Stomach smooth muscle (tissue), 2 donors: ENCODE data around the gene CRYL1.

Source experiments
- H3K27ac ChIP-seq: one replicate; pipeline ENCODE4 v1.7.0; 2013; ENCODE audit warnings: mild to moderate bottlenecking, low read length, inconsistent platforms
- H3K27me3 ChIP-seq, 2 donors: one replicate each; pipeline ENCODE4 v1.7.0; 2013; ENCODE audit warnings: low read length in 2 of 2; ENCODE audit not compliant: insufficient read depth in 2 of 2, control insufficient read depth in 1 of 2
- H3K36me3 ChIP-seq, 2 donors: one replicate each; pipeline ENCODE4 v1.7.0; 2013; ENCODE audit warnings: low read length in 2 of 2; ENCODE audit not compliant: control insufficient read depth in 2 of 2, insufficient read depth in 2 of 2
- H3K4me1 ChIP-seq: one replicate; pipeline ENCODE4 v1.7.0; 2013; ENCODE audit warnings: low read length; ENCODE audit not compliant: control insufficient read depth, insufficient read depth
- H3K4me3 ChIP-seq, 2 donors: one replicate each; pipeline ENCODE4 v1.7.0; 2013; ENCODE audit warnings: low read length in 2 of 2
- H3K9ac ChIP-seq, 2 donors: one replicate each; pipeline ENCODE4 v1.7.0; 2013; ENCODE audit warnings: low read length in 2 of 2, mild to moderate bottlenecking in 1 of 2
- H3K9me3 ChIP-seq, 2 donors: one replicate each; pipeline ENCODE4 v1.7.0; 2013; ENCODE audit warnings: low read length in 2 of 2; ENCODE audit not compliant: control insufficient read depth in 2 of 2
- donor health status: healthy.
- donor health status: Pancreatic carcinoma.

The CRYL1 gene

GRCh38 chr13:20525601-20526544 lies at the start of gene CRYL1:
Gene CRYL1 (minus strand): TSS chr13:20525857. CDS start chr13:20525794, 63 bp downstream.
- H3K27me3 ChIP-seq: no peaks in the 10 kb centered on the region
- H3K27ac ChIP-seq: peak within 1 kb of the TSS; percentile 41
- H3K4me3 ChIP-seq: peak within 1 kb of the TSS; percentile 93 to 95
- peak within 1 kb of the TSS; percentile 80 to 87 for H3K9ac ChIP-seq
- H3K4me1 ChIP-seq: peaks cover 18% of the 10 kb centered on the region
- H3K9me3 ChIP-seq: no peaks in the 10 kb centered on the region
- H3K36me3 ChIP-seq: no peaks in the 10 kb centered on the region

GRCh38 chr13:20573636-20574035 lies 48.0 kb upstream of the CRYL1 start:
- Histone ChIP-seq H3K27ac (no peak overlapping the region), H3K4me1 (no peaks in the 10 kb centered on the region), H3K27me3 (no peaks in the 10 kb centered on the region), H3K36me3 (no peaks in the 10 kb centered on the region), H3K9me3 (no peaks in the 10 kb centered on the region), H3K4me3 (no peak overlapping the region), H3K9ac (no peak overlapping the region)

GRCh38 chr13:20573186-20573585 lies 47.5 kb upstream of the CRYL1 start:
- Histone ChIP-seq H3K27ac (no peak overlapping the region), H3K4me1 (peaks cover 2% of the 10 kb centered on the region)

GRCh38 chr13:20571676-20572075 lies 46.0 kb upstream of the CRYL1 start:
- Histone ChIP-seq H3K36me3 (no peaks in the 10 kb centered on the region), H3K27me3 (no peaks in the 10 kb centered on the region), H3K4me1 (peaks cover 4% of the 10 kb centered on the region), H3K9me3 (no peaks in the 10 kb centered on the region), H3K4me3 (no peak overlapping the region), H3K27ac (no peak overlapping the region), H3K9ac (no peak overlapping the region)

More at GRCh38 chr13:20573186-20573585, 47.5 kb upstream of the CRYL1 start:
- no peaks in the 10 kb centered on the region for H3K27me3 ChIP-seq
- H3K9me3 ChIP-seq: no peaks in the 10 kb centered on the region
- no peak overlapping the region for H3K9ac ChIP-seq
- H3K36me3 ChIP-seq: no peaks in the 10 kb centered on the region
- no peak overlapping the region for H3K4me3 ChIP-seq

- Histone ChIP-seq H3K27ac (no peak overlapping the region), H3K27me3 (no peaks in the 10 kb centered on the region), H3K4me1 (peaks cover 8% of the 10 kb centered on the region), H3K9me3 (no peaks in the 10 kb centered on the region), H3K36me3 (no peaks in the 10 kb centered on the region), H3K4me3 (no peak overlapping the region), H3K9ac (no peak overlapping the region)
Observed at GRCh38 chr13:20570517-20570916, 44.9 kb upstream of the CRYL1 start.

GRCh38 chr13:20567881-20568528 lies 42.3 kb upstream of the CRYL1 start:
- Histone ChIP-seq H3K9me3 (no peaks in the 10 kb centered on the region), H3K4me1 (peaks cover 8% of the 10 kb centered on the region), H3K27ac (peak overlapping the region; percentile 92), H3K36me3 (no peaks in the 10 kb centered on the region), H3K27me3 (no peaks in the 10 kb centered on the region), H3K4me3 (peak overlapping the region; percentile 81 to 99), H3K9ac (peak overlapping the region; percentile 88 to 97)

- no peaks in the 10 kb centered on the region for H3K9me3 ChIP-seq
- H3K27ac ChIP-seq: peak within 1 kb of the TSS; percentile 92
- peaks cover 8% of the 10 kb centered on the region for H3K4me1 ChIP-seq
Observed at GRCh38 chr13:20566898-20567874, 41.5 kb upstream of the CRYL1 start, which contains the start of gene IFT88. Gene IFT88 (plus strand): TSS chr13:20567157. CDS start chr13:20574386, 7,229 bp downstream.

GRCh38 chr13:20566468-20566897 lies 40.8 kb upstream of the CRYL1 start:
- Histone ChIP-seq H3K9me3 (no peaks in the 10 kb centered on the region), H3K36me3 (no peaks in the 10 kb centered on the region), H3K4me1 (peaks cover 8% of the 10 kb centered on the region), H3K4me3 (peak overlapping the region; percentile 81 to 99), H3K9ac (peak overlapping the region; percentile 87 to 97), H3K27ac (peak overlapping the region; percentile 92), H3K27me3 (no peaks in the 10 kb centered on the region)

More at GRCh38 chr13:20566898-20567874, 41.5 kb upstream of the CRYL1 start, which contains the start of gene IFT88:
- Histone ChIP-seq H3K27me3 (no peaks in the 10 kb centered on the region), H3K4me3 (peak within 1 kb of the TSS; percentile 81 to 99), H3K9ac (peak within 1 kb of the TSS; percentile 88 to 97), H3K36me3 (no peaks in the 10 kb centered on the region)

- no peak overlapping the region for H3K27ac ChIP-seq
- no peak overlapping the region for H3K4me3 ChIP-seq
- no peaks in the 10 kb centered on the region for H3K36me3 ChIP-seq
- H3K27me3 ChIP-seq: no peaks in the 10 kb centered on the region
- peaks cover 8% of the 10 kb centered on the region for H3K4me1 ChIP-seq
- no peaks in the 10 kb centered on the region for H3K9me3 ChIP-seq
- no peak overlapping the region for H3K9ac ChIP-seq
Observed at GRCh38 chr13:20565115-20565736, 39.6 kb upstream of the CRYL1 start.
